Epithelial cell of esophagus (primary cell): ENCODE measurements around the gene NR5A2.

Experiments used
- DNase-seq: peaks from one replicate; pipeline ENCODE4 v3.0.0; 2010; ENCODE audit warnings: low read depth
- H3K4me3 ChIP-seq: 2 replicates; pipeline ENCODE4 v1.5.1; 2011; ENCODE audit warnings: mild to moderate bottlenecking, low read length, control low read depth
- CTCF ChIP-seq: IDR thresholded peaks from 2 replicates; pipeline ENCODE4 v1.5.1; 2011; ENCODE audit warnings: low read depth, mild to moderate bottlenecking, low read length, control low read depth, inconsistent platforms; ENCODE audit not compliant: insufficient read depth; ENCODE audit errors: missing control alignments

Gene NR5A2

DNA sequence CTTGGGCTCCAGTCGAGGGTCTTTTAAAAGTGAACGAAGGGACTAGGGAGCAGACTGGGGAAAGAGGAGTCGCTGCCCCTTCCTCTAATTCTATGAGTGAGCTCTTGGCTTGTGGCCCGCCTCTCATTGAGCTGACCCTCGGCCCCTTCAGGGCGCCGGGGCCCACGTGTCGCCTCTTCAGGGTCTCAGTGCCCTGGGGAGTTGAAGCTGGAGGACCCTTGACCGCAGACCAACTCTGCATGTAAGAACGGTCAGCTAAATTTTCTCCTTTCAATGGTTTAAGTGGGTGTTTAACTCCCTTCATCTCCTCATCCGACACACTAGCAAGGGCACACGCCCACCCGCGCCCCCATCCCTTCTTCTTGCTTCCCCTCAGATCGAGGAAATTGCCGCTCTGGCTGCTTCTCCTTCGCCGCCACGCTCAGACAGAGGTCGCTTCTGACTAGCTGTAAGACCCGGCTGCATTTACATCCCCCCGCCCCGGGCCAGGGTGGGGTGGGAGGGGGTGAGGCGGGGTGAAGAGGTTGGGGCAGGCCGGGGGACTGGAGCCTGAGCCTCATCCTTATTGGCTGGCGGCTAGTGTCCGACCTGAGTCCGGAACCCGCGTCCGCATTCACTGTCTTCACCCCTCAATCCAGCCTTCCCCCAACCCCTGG is 10.9 kb downstream of the NR5A2 start:
- TF ChIP-seq CTCF: no peak
- H3K4me3 ChIP-seq: no peak overlapping the region
- no peak for DNase-seq

DNA sequence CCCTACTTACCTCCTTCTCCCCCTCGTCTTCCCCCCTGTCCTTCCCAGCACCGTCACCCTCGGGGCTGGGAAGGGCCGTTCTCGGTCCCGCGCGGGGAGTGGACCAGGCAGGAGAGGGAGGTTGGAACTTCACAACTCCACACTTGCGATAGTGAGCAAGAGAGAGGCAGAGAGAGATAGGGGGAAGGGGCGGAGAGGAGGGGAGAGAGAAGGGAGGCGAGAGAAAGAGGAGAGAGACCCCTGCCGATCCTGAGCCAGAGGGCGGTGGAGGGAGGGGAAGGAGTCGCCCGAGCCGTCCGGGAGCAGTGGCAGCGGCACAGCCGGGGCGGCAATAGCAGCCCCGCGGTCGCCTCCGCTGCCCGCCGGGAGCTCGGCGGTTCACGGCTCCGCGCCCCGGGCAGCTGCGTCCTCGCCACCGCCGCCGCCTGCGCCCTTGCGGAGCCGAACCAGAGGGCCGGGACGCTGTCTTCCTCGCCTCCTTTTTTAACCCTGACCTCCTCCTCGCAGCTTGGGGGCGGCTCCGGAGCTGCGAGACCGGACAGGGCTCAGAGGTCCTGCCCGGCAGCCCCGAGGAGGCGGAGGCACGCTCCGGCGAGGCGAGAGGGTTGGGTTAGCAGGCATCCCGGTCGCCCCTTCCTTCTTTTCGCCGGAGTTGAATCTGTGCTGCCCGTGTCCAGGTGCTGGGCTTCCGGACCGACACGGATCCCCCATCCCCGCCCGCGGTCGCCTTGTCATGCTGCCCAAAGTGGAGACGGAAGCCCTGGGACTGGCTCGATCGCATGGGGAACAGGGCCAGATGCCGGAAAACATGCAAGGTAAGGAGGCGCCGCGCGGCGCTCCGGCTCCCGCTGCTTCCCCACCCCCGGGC is 11.7 kb downstream of the NR5A2 start:
- peak overlapping the region; percentile 37 for H3K4me3 ChIP-seq
- peak; percentile 43 for DNase-seq
- TF ChIP-seq CTCF: no peak

DNA sequence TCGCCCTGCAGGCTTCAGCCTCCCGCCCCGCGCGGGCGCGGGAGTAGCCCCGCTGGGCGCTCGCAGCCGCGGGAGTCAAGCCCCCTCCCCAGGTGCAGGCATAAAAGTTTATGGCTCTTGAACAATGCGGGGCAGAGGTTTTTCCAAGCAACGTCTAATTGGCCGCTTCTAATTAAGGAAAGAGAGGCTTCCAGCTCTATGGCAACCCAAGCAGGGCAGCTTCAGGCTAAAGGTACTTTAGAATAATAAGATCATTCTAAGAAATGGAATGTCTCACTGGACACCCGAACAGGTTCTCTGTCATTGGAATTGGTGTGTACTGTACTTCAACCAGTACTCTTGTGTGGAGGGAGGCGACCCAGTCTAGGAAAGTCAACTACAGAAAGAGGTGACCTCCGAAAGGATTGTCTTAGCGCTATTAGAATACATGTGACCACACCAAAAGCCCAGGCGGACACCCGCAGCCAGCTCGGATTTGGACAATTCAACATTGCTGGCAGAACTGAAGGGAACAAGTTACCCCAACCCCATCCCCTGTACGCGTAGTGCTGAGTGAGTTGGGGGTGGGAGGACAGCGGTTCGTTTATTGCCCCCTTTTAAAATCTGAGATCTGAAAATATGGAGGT is 12.5 kb downstream of the NR5A2 start:
- H3K4me3 ChIP-seq: peak overlapping the region; percentile 9
- TF ChIP-seq CTCF: no peak
- DNase-seq: no peak

GRCh38 chr1:200040481-200041138 is 13.1 kb downstream of the NR5A2 start:
- no peak for DNase-seq
- H3K4me3 ChIP-seq: no peak overlapping the region
- no peak for TF ChIP-seq CTCF

DNA sequence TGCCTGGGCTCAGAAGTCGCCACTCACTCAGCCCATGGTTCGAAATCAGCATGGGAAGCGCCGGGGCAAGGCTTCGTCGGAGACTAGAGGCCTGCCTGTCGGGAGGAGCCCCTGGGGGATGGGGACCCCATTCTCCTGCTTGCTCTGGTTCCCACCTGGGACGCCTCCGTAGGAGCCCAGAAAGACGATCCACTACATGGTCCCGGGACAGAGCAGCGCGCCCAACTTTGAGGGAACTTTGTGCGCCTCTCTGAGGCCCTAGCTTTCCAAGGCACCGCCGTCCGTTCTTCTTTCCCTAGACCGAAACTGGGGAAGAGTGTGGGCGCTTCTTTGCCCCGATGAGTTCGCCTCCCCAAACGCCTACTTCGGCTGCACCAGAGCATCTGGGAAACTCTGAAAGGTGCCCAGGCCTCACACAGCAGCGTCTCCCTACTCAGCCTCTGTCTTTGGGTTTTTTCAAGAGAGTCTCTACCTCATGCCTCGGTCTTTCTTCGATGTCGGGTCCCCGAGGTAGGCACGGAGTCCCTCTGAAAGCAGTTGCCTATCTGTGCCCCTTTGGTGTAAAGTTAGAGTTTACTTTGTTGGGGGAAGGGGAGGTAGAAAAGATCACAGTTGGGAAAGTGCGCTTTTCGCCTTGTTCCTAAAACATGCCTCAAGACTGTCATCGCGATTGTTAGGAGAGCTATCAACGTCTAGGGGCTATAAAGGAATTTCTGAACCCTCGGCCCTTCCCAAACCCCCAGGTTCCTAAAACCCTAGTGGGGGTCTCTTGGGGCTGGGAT is 14.0 kb downstream of the NR5A2 start:
- no peak for TF ChIP-seq CTCF
- H3K4me3 ChIP-seq: no peak overlapping the region
- no peak for DNase-seq

DNA sequence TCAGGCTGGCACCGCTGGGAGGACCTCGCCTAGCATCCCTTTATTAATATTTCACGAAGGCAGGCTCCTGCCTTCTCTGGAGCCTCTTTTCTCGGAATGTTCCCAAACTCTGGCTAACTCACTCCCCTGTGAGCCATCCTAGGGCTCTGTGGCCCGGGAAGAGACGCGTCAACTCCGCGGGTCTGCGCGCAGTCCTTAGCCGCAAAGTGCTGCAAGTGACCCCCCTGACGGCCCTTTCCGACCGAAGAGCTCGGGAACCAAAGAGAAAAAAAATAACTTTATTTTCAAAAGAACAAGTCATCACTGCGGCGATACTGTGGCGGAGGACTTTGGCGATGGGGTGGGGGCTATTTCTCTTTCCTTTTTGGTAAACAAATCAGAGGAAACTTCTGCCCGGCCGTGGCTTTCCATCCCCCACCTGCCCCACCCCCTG is 14.6 kb downstream of the NR5A2 start:
- no peak for TF ChIP-seq CTCF
- H3K4me3 ChIP-seq: no peak overlapping the region

More for the DNA sequence above, 14.6 kb downstream of the NR5A2 start:
- no peak for DNase-seq
